GM12878 (cell line): ENCODE measurements around the gene AGAP1.

Experiments used
- BHLHE40 ChIP-seq, 2 experiments: fragments of 450-650 bp in 1 of 2; IDR thresholded peaks; 2 replicates each; pipeline ENCODE4 v1.6.1; 2011 to 2017; ENCODE audit warnings: low read depth in 2 of 2, borderline replicate concordance in 1 of 2, improper control_type of control experiment in 1 of 2, low read length in 1 of 2, mild to moderate bottlenecking in 1 of 2
- CUX1 ChIP-seq: IDR thresholded peaks from 2 replicates; pipeline ENCODE4 v1.6.1; 2012; ENCODE audit warnings: improper control_type of control experiment, low read depth, low read length; ENCODE audit not compliant: insufficient replicate concordance
- EZH2 ChIP-seq: IDR thresholded peaks from 2 replicates; pipeline ENCODE4 v1.6.1; 2012; ENCODE audit warnings: low read depth, mild to moderate bottlenecking, control low read depth, inconsistent platforms, low read length, borderline replicate concordance; ENCODE audit not compliant: control insufficient read depth
- HDAC2 ChIP-seq: fragments of 200-600 bp; sonication (generic); IDR thresholded peaks from 2 replicates; pipeline ENCODE4 v1.6.1; 2017
- PRDM15 ChIP-seq: fragments of 450-650 bp; formaldehyde crosslinking; IDR thresholded peaks from 2 replicates; pipeline ENCODE4 v1.4.0; 2020; ENCODE audit warnings: mild to moderate bottlenecking, moderate library complexity
- RCOR1 ChIP-seq: conservative IDR thresholded peaks from 2 replicates; pipeline ENCODE4 v1.6.1; 2012; ENCODE audit warnings: low read depth, low read length, improper control_type of control experiment
- RUNX3 ChIP-seq: IDR thresholded peaks from 2 replicates; pipeline ENCODE4 v1.6.1; 2012; ENCODE audit warnings: low read length, inconsistent platforms
- SIN3A ChIP-seq: IDR thresholded peaks from 2 replicates; pipeline ENCODE4 v1.6.1; 2012; ENCODE audit warnings: low read depth, low read length, improper control_type of control experiment
- TF ChIP-seq, protein P1 (sequence below): IDR thresholded peaks from 2 replicates; pipeline ENCODE4 v1.6.1; 2012; ENCODE audit warnings: low read length, inconsistent platforms
- TF ChIP-seq, protein P2 (sequence below): fragments of 450-650 bp; IDR thresholded peaks from 2 replicates; pipeline ENCODE4 v1.6.1; 2017; ENCODE audit warnings: antibody characterized with exemption, mild to moderate bottlenecking, moderate library complexity

GRCh38 chr2:235554385-235554784 lies 60.5 kb downstream of the AGAP1 start:
- TF ChIP-seq, protein P1, sequence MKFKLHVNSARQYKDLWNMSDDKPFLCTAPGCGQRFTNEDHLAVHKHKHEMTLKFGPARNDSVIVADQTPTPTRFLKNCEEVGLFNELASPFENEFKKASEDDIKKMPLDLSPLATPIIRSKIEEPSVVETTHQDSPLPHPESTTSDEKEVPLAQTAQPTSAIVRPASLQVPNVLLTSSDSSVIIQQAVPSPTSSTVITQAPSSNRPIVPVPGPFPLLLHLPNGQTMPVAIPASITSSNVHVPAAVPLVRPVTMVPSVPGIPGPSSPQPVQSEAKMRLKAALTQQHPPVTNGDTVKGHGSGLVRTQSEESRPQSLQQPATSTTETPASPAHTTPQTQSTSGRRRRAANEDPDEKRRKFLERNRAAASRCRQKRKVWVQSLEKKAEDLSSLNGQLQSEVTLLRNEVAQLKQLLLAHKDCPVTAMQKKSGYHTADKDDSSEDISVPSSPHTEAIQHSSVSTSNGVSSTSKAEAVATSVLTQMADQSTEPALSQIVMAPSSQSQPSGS, result no peak
- TF ChIP-seq SIN3A (no peak), HDAC2 (no peak), RCOR1 (no peak), EZH2 (no peak), RUNX3 (no peak), BHLHE40 (IDR thresholded peaks at IDR 0.05; ENCODE audit: borderline replicate concordance in 1 of 2, low read depth in 2 of 2, low read length in 1 of 2) (no peak), PRDM15 (no peak), CUX1 (no peak)
- TF ChIP-seq, protein P2, sequence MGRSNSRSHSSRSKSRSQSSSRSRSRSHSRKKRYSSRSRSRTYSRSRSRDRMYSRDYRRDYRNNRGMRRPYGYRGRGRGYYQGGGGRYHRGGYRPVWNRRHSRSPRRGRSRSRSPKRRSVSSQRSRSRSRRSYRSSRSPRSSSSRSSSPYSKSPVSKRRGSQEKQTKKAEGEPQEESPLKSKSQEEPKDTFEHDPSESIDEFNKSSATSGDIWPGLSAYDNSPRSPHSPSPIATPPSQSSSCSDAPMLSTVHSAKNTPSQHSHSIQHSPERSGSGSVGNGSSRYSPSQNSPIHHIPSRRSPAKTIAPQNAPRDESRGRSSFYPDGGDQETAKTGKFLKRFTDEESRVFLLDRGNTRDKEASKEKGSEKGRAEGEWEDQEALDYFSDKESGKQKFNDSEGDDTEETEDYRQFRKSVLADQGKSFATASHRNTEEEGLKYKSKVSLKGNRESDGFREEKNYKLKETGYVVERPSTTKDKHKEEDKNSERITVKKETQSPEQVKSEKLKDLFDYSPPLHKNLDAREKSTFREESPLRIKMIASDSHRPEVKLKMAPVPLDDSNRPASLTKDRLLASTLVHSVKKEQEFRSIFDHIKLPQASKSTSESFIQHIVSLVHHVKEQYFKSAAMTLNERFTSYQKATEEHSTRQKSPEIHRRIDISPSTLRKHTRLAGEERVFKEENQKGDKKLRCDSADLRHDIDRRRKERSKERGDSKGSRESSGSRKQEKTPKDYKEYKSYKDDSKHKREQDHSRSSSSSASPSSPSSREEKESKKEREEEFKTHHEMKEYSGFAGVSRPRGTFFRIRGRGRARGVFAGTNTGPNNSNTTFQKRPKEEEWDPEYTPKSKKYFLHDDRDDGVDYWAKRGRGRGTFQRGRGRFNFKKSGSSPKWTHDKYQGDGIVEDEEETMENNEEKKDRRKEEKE, result no peak
